ENCODE results near the gene FBXO9.

FBXO9 gene

DNA sequence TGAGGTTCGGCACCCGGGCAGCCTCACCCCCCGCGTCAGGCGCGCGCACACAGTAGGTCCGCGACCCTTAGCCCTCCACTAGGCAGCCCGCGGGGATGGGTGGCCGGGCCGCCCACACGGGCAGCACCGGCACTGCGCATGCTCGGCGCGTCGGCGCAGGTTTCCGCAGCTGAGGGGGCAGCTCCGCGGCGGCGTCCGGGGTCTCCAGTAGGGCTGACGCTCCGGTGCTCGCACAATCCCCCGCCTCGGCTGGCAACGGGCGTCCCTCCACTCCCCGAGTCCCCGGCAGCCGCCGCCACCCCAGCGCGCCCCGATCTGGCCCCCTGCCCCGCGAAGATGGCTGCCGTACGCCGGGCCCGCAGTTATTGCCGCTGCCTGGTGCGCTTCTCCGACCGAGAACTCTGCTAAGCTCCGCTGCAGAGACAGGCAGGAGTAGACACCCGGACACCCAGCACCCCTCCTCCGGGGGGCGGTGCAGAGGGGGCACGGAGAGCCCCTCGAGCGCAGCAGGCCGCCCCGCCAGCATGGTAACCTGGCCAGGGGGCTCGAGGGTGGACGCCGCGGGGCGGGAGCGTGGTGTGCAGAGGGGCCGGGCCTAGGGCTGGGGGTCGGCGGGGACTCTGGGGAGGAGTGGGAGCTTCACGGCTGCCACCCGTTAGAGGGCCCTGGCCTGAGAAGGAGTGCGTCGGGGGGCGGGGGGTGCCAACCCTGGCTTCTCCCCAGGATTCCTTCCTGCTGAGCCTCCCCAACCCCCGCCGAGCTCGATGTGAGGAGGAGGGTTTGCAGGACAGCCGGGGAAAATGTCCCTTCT is at the start of gene FBXO9:
FBXO9 (plus strand) TSS at position 139 of the 811 bp plus-strand sequence; CDS start at position 525, 386 bp downstream.
- Histone ChIP-seq H3K4me1 (ENCODE audit: control insufficient read depth, insufficient read depth, low read length) (peaks cover 4% of the 10 kb centered on the region), H3K36me3 (ENCODE audit: control insufficient read depth, insufficient read depth, low read length) (no peaks in the 10 kb centered on the region), H3K27ac (ENCODE audit: low read depth, low read length) (peak within 1 kb of the TSS; percentile 76)

DNA sequence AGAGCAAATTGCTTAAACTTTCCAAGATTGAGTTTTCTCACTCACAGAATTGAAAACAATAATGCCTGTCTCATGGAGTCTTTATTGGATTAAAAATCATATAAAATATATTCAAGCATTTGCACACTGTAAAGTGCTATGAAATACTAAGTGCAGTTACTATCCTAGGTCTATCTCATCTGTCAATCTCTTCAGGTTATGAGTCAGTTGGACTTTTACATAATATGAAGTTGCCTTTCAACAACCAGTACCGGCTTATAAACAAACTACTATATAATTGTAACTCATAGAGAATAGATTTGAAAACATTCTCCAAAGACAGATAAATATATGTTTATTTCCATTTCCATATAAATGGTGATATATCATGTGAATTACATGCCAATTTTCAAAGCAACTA is 49.7 kb upstream of the FBXO9 start:
- H3K36me3 ChIP-seq (ENCODE audit: control insufficient read depth, insufficient read depth, low read length) = peaks cover 37% of the 10 kb centered on the region
- no peak overlapping the region for H3K9ac ChIP-seq (ENCODE audit: low read length)
- H3K4me3 ChIP-seq (ENCODE audit: low read length) = no peak overlapping the region
- H3K27ac ChIP-seq (ENCODE audit: low read depth, low read length) = no peak overlapping the region
- H3K27me3 ChIP-seq (ENCODE audit: control insufficient read depth, insufficient read depth, low read length) = no peaks in the 10 kb centered on the region
- H3K4me1 ChIP-seq (ENCODE audit: control insufficient read depth, insufficient read depth, low read length) = no peaks in the 10 kb centered on the region

More for the DNA sequence above, at the start of gene FBXO9:
- Histone ChIP-seq H3K4me3 (ENCODE audit: low read length) (peak within 1 kb of the TSS; percentile 94), H3K9ac (ENCODE audit: low read length) (peak within 1 kb of the TSS; percentile 87), H3K27me3 (ENCODE audit: control insufficient read depth, insufficient read depth, low read length) (no peaks in the 10 kb centered on the region)

DNA sequence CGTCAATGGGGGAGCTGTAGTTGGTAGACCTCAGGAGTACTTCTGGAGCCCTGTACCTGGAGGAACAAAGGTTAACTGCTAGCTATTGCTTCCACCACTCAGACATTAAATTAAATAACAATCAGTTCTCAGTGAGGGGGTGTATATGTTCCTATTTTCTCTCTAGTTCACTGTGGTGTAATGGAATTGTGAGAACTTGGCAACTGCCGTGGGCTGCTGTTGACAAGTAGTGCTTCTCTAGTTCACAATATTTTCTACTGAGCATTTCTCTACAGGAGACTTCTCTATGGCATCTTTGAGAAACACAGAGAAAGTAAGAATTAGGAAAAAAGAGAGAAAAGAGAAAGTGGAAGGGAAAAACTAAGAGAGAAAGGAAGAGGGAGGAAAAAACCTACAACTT is 46.8 kb upstream of the FBXO9 start:
- no peaks in the 10 kb centered on the region for H3K4me1 ChIP-seq (ENCODE audit: control insufficient read depth, insufficient read depth, low read length)
- no peak overlapping the region for H3K9ac ChIP-seq (ENCODE audit: low read length)
- no peak overlapping the region for H3K4me3 ChIP-seq (ENCODE audit: low read length)
- H3K36me3 ChIP-seq (ENCODE audit: control insufficient read depth, insufficient read depth, low read length) = peaks cover 23% of the 10 kb centered on the region
- no peak overlapping the region for H3K27ac ChIP-seq (ENCODE audit: low read depth, low read length)
- no peaks in the 10 kb centered on the region for H3K27me3 ChIP-seq (ENCODE audit: control insufficient read depth, insufficient read depth, low read length)

DNA sequence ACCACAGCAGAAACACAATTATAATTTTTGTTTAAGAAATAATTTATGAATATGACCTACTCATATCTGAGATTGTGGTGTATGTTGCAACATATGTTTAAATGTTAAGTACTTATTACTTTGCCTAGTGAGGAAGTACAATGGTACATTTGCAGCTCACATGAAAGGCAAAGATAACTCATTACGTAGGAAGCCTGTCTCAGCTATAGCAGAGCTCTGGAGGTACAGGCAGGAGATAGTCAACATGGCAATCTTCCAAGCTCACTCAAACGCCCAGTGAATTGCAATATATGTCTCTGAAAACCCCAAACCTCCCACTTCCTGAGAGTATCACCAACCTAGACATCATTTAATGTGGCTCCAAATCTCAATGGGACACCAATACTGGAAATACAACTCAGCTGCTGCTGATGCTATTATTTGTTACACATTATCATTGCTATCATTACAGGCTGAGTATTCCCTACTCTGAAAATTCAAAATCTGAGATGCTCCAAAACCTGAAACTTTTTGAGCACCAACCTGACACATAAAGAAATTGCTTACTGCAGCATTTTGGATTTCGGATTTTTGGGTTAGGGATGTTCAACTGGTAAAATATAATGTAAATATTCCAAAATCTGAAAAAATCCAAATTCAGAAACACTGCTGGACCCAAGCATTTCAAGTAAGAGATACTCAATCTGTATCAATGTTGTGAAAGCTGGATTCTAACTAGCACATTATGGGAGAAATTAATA is 45.0 kb upstream of the FBXO9 start:
- Histone ChIP-seq H3K9ac (ENCODE audit: low read length) (no peak overlapping the region), H3K27me3 (ENCODE audit: control insufficient read depth, insufficient read depth, low read length) (no peaks in the 10 kb centered on the region), H3K4me3 (ENCODE audit: low read length) (no peak overlapping the region), H3K27ac (ENCODE audit: low read depth, low read length) (no peak overlapping the region), H3K36me3 (ENCODE audit: control insufficient read depth, insufficient read depth, low read length) (peaks cover 20% of the 10 kb centered on the region), H3K4me1 (ENCODE audit: control insufficient read depth, insufficient read depth, low read length) (no peaks in the 10 kb centered on the region)

DNA sequence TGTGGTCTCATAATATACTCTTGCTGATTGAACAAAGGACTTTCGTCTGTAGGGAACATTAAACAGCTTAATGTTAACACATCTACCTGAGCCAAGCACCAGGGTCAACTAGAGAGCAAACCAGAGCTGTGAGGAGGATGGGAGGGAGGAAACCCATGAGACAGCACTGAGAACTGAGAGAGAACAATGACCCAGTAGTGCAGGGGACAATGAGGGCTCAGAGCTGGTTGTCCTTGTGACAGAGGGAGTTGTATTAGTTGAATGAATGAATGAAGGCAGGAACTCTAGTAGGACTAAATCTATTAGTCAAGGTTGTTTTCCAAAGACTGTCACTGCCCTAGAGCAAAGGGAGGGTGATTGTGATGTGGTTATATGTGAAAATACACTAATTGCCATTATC is 41.9 kb upstream of the FBXO9 start:
- Histone ChIP-seq H3K4me1 (ENCODE audit: control insufficient read depth, insufficient read depth, low read length) (no peaks in the 10 kb centered on the region), H3K27me3 (ENCODE audit: control insufficient read depth, insufficient read depth, low read length) (no peaks in the 10 kb centered on the region), H3K36me3 (ENCODE audit: control insufficient read depth, insufficient read depth, low read length) (peaks cover 4% of the 10 kb centered on the region), H3K9ac (ENCODE audit: low read length) (no peak overlapping the region), H3K27ac (ENCODE audit: low read depth, low read length) (no peak overlapping the region), H3K4me3 (ENCODE audit: low read length) (no peak overlapping the region)

DNA sequence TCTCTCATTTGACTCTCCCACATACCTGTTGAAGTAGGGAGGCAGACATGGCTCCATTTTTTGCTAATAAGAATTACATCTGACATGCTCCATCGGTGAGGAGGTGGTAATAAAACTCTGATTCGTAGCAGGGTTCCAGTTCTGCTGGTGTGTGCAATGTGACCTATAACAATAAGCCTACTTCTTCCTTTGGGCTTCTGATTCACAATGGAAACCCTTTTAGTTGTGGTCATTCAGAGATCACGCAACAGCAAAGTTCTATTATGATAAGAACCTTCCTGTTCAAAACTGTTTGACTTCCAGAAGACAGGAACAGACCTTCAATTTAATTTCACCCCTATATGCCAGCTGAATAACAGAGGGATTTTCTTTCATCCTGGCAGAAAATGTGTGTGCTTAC is 38.7 kb upstream of the FBXO9 start:
- no peak overlapping the region for H3K27ac ChIP-seq (ENCODE audit: low read depth, low read length)
- no peaks in the 10 kb centered on the region for H3K27me3 ChIP-seq (ENCODE audit: control insufficient read depth, insufficient read depth, low read length)
- H3K4me1 ChIP-seq (ENCODE audit: control insufficient read depth, insufficient read depth, low read length) = no peaks in the 10 kb centered on the region
- peaks cover 8% of the 10 kb centered on the region for H3K36me3 ChIP-seq (ENCODE audit: control insufficient read depth, insufficient read depth, low read length)
- no peak overlapping the region for H3K9ac ChIP-seq (ENCODE audit: low read length)
- H3K4me3 ChIP-seq (ENCODE audit: low read length) = no peak overlapping the region

DNA sequence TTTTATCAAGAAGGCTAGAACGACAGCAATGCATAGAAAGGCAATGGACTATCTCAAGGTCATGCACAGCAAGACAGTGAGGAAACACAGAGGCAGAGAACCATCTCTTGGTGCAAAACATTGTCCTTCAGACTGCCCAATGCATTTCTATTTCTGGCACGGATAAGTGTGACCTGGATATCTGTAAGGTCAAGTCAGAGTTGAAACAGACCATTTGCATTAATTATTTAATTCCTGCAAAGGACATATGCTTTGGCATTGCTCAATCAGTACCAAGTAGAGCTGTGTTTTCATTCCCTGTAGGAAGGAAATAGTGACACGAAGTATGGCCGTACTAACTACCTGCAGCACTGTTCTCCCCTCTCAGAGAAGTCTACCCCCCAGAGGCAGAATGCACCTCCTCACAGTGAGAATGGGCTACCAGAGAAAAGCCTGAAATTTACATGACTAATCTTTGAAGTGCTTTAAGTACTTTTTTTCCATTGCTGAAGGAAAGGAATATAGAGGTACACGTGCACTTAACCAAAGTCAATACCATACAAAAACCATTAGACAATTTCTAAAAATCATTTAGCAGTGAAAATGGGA is 38.0 kb upstream of the FBXO9 start:
- Histone ChIP-seq H3K9ac (ENCODE audit: low read length) (no peak overlapping the region), H3K36me3 (ENCODE audit: control insufficient read depth, insufficient read depth, low read length) (peaks cover 10% of the 10 kb centered on the region), H3K4me3 (ENCODE audit: low read length) (no peak overlapping the region), H3K4me1 (ENCODE audit: control insufficient read depth, insufficient read depth, low read length) (no peaks in the 10 kb centered on the region), H3K27me3 (ENCODE audit: control insufficient read depth, insufficient read depth, low read length) (no peaks in the 10 kb centered on the region), H3K27ac (ENCODE audit: low read depth, low read length) (no peak overlapping the region)

DNA sequence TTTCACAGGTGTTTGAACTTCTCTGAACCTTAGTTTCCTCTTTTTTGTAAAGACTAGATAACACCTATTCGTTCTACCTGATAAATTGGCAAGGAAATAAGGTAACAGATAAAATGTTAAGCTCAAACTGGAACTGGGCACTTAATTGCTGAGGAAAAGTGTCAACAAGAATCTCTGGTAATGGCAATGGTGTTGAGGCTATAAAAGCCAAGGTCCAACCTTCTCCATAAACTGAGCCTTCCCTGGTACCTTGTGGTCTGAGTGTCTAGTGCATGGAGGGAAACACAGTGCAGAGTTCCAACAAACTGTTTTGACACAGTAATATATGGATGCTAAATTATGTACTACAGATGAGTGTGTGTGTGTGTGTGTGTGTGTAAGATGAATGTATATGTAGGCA is 36.7 kb upstream of the FBXO9 start:
- no peak overlapping the region for H3K9ac ChIP-seq (ENCODE audit: low read length)
- H3K4me3 ChIP-seq (ENCODE audit: low read length) = no peak overlapping the region
- H3K36me3 ChIP-seq (ENCODE audit: control insufficient read depth, insufficient read depth, low read length) = peaks cover 11% of the 10 kb centered on the region
- peaks cover 9% of the 10 kb centered on the region for H3K4me1 ChIP-seq (ENCODE audit: control insufficient read depth, insufficient read depth, low read length)
- no peak overlapping the region for H3K27ac ChIP-seq (ENCODE audit: low read depth, low read length)
- H3K27me3 ChIP-seq (ENCODE audit: control insufficient read depth, insufficient read depth, low read length) = no peaks in the 10 kb centered on the region

DNA sequence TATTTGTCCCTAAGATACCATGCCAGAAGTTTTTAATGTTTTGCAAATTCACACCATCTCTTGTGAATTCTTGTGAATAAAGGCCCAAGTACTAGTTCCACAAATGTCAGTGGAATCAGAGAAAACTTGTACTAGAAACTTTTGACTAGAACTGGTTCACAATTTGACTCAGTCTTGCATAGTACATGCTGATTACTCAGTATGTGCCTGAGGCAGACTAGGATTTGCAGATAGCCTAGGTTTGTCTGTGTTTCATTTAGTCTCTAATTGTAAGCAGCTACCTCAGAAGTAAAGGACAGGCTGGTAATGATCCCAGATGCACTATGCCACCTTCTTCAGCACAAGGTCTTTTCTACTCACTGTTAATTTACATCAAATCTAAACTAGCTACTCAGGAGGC is 35.9 kb upstream of the FBXO9 start:
- Histone ChIP-seq H3K4me3 (ENCODE audit: low read length) (no peak overlapping the region), H3K9ac (ENCODE audit: low read length) (no peak overlapping the region), H3K36me3 (ENCODE audit: control insufficient read depth, insufficient read depth, low read length) (peaks cover 11% of the 10 kb centered on the region), H3K4me1 (ENCODE audit: control insufficient read depth, insufficient read depth, low read length) (peaks cover 13% of the 10 kb centered on the region), H3K27me3 (ENCODE audit: control insufficient read depth, insufficient read depth, low read length) (no peaks in the 10 kb centered on the region), H3K27ac (ENCODE audit: low read depth, low read length) (no peak overlapping the region)

DNA sequence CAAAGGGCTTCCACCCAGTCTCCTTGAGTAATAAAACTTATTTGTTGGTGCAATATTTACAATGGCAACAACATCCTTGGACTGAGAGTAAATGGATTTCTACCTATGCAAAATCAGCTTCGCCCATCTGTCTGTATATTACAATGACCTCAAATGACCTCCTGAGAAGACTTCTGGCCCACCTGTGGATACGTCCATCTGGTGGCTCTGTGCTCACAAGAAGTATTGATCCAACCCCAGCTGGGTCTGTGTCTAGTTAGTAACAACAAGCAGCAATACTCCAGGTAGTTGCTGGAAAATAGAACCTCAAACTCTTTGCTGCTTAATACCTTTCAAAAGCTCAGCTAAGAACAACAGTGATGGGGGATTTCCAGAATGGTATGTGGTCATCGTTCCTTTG is 35.4 kb upstream of the FBXO9 start:
- Histone ChIP-seq H3K9ac (ENCODE audit: low read length) (no peak overlapping the region), H3K36me3 (ENCODE audit: control insufficient read depth, insufficient read depth, low read length) (peaks cover 14% of the 10 kb centered on the region), H3K27ac (ENCODE audit: low read depth, low read length) (no peak overlapping the region), H3K27me3 (ENCODE audit: control insufficient read depth, insufficient read depth, low read length) (no peaks in the 10 kb centered on the region), H3K4me1 (ENCODE audit: control insufficient read depth, insufficient read depth, low read length) (peaks cover 13% of the 10 kb centered on the region), H3K4me3 (ENCODE audit: low read length) (no peak overlapping the region)

DNA sequence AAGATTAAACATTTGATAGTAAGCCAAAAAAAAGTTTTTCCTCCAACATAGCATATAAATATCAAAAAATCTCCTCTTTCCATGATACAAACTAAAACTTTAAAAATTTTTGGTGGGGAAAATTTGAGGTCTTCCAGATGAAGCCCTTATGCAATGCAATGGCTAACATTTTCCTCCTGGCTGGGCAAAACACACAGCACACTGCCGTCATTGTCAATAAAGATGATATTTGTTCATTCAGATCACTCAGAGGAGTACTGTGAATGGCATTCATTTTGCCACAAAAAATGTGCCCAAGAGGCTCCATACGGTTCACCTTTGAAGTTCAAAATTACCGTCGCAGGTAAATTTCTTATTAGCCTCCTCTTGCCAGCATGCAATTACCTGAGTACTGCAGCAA is 33.9 kb upstream of the FBXO9 start:
- Histone ChIP-seq H3K4me3 (ENCODE audit: low read length) (no peak overlapping the region), H3K36me3 (ENCODE audit: control insufficient read depth, insufficient read depth, low read length) (peaks cover 19% of the 10 kb centered on the region), H3K9ac (ENCODE audit: low read length) (no peak overlapping the region), H3K27ac (ENCODE audit: low read depth, low read length) (no peak overlapping the region), H3K27me3 (ENCODE audit: control insufficient read depth, insufficient read depth, low read length) (no peaks in the 10 kb centered on the region), H3K4me1 (ENCODE audit: control insufficient read depth, insufficient read depth, low read length) (peaks cover 13% of the 10 kb centered on the region)

DNA sequence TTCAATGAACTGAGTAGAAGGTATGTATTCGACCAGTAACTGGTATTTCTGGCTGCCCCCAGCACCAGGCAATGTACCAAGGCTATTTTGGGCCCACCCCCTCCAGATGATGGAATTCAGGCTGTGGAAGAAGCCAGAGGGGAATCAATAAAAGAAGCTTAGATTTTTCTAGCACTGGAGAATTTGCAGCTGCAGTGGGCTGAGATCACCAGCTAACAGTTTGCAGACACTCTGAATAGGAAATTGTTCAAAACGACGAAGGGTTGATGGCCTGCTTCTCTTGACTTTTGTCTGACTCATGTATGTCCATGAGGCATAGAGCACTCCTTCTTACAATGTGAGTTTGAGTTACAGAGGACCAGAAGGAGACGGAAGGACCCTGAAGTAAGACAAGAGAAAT is 32.4 kb upstream of the FBXO9 start:
- H3K27ac ChIP-seq (ENCODE audit: low read depth, low read length) = peak overlapping the region; percentile 66
- peaks cover 19% of the 10 kb centered on the region for H3K36me3 ChIP-seq (ENCODE audit: control insufficient read depth, insufficient read depth, low read length)
- H3K4me3 ChIP-seq (ENCODE audit: low read length) = no peak overlapping the region
- H3K9ac ChIP-seq (ENCODE audit: low read length) = no peak overlapping the region
- peaks cover 13% of the 10 kb centered on the region for H3K4me1 ChIP-seq (ENCODE audit: control insufficient read depth, insufficient read depth, low read length)
- no peaks in the 10 kb centered on the region for H3K27me3 ChIP-seq (ENCODE audit: control insufficient read depth, insufficient read depth, low read length)
